Adipose tissue (tissue), 3 donors: ENCODE results near the gene ZNF451. TPM values are rescaled to one million over a fixed set of nuclear protein-coding genes. Genes with fewer than 3 reads are reported as not detected.

Experiments used
- H3K27ac ChIP-seq: one replicate; pipeline ENCODE4 v1.5.1; 2013; ENCODE audit warnings: low read depth, low read length
- WGBS, 3 donors: extraction: QIAGEN DNeasy Blood & Tissue Kit; methylation state at CpG; one replicate each; pipeline ENCODE4 v1.1.7; 2013; 5-methylcytosine and 5-hydroxymethylcytosine counted together
- polyA plus RNA-seq, 3 donors: library from polyadenylated mRNA; stranded (reverse); fragments of 200-250 nt; gene quantifications; one replicate each; pipeline ENCODE4 v1.2.3, GENCODE V29; 2013
- donor health status: healthy with polysubstance abuse.
- donor health status: Bipolar disorder and iron deficiency.
- donor health status: healthy.

ZNF451 gene
- polyA plus RNA-seq, 3 donors: 6.5 to 9.9 (median 9.3) TPM

- no peak overlapping the region for H3K27ac ChIP-seq
- WGBS, 3 donors: 86 to 96% (median 91%) methylated on average over 3 of the region's 3 CpGs
Observed at GRCh38 chr6:57180596-57180995, 90.6 kb downstream of the ZNF451 start.

- 90% methylated on average over 2 of the region's 2 CpGs for WGBS, 3 donors
- no peak overlapping the region for H3K27ac ChIP-seq
Observed at GRCh38 chr6:57182017-57182432, 92.0 kb downstream of the ZNF451 start.

GRCh38 chr6:57183336-57183735 is 93.3 kb downstream of the ZNF451 start:
- H3K27ac ChIP-seq: no peak overlapping the region
- WGBS, 3 donors: 81 to 92% (median 87%) methylated on average over 2 of the region's 2 CpGs

- H3K27ac ChIP-seq: no peak overlapping the region
Observed at GRCh38 chr6:57190140-57190539, 100.2 kb downstream of the ZNF451 start.

GRCh38 chr6:57193177-57193576 is 103.2 kb downstream of the ZNF451 start:
- no peak overlapping the region for H3K27ac ChIP-seq

More at GRCh38 chr6:57190140-57190539, 100.2 kb downstream of the ZNF451 start:
- WGBS, 3 donors: 71 to 76% (median 73%) methylated on average over 2 of the region's 2 CpGs

GRCh38 chr6:57195457-57195856 is 105.5 kb downstream of the ZNF451 start:
- no peak overlapping the region for H3K27ac ChIP-seq
- WGBS, 3 donors: 84 to 86% (median 85%) methylated on average over 2 of the region's 2 CpGs

- H3K27ac ChIP-seq: no peak overlapping the region
- WGBS, 3 donors: 71 to 85% (median 76%) methylated on average over 6 of the region's 6 CpGs
Observed at GRCh38 chr6:57198926-57199636, 109.1 kb downstream of the ZNF451 start.

GRCh38 chr6:57201718-57202117 is 111.7 kb downstream of the ZNF451 start:
- H3K27ac ChIP-seq: no peak overlapping the region
- WGBS, 3 donors: 62 to 83% (median 75%) methylated on average over 1 of the region's 1 CpG

- 84 to 91% (median 90%) methylated on average over 7 of the region's 7 CpGs for WGBS, 3 donors
- no peak overlapping the region for H3K27ac ChIP-seq
Observed at GRCh38 chr6:57205550-57206328, 115.8 kb downstream of the ZNF451 start.

GRCh38 chr6:57207141-57207540 is 117.2 kb downstream of the ZNF451 start:
- 79 to 85% (median 80%) methylated on average over 2 of the region's 2 CpGs for WGBS, 3 donors

GRCh38 chr6:57207872-57208271 is 117.9 kb downstream of the ZNF451 start:
- H3K27ac ChIP-seq: no peak overlapping the region
- 94 to 98% (median 95%) methylated on average over 4 of the region's 4 CpGs for WGBS, 3 donors

More at GRCh38 chr6:57207141-57207540, 117.2 kb downstream of the ZNF451 start:
- H3K27ac ChIP-seq: no peak overlapping the region

- no peak overlapping the region for H3K27ac ChIP-seq
Observed at GRCh38 chr6:57209030-57209429, 119.0 kb downstream of the ZNF451 start.

- 93 to 97% (median 96%) methylated on average over 5 of the region's 5 CpGs for WGBS, 3 donors
- no peak overlapping the region for H3K27ac ChIP-seq
Observed at GRCh38 chr6:57210060-57210459, 120.1 kb downstream of the ZNF451 start.

GRCh38 chr6:57215260-57215659 is 125.3 kb downstream of the ZNF451 start:
- 91 to 100% (median 97%) methylated on average over 1 of the region's 1 CpG for WGBS, 3 donors
- H3K27ac ChIP-seq: no peak overlapping the region

- no peak overlapping the region for H3K27ac ChIP-seq
- WGBS, 3 donors: 76 to 83% (median 79%) methylated on average over 7 of the region's 7 CpGs
Observed at GRCh38 chr6:57216235-57217101, 126.5 kb downstream of the ZNF451 start.

GRCh38 chr6:57217270-57217669 is 127.3 kb downstream of the ZNF451 start:
- 96 to 99% (median 97%) methylated on average over 11 of the region's 11 CpGs for WGBS, 3 donors
- no peak overlapping the region for H3K27ac ChIP-seq
